Measurements from ENCODE around the gene ITSN1.

The ITSN1 gene

GRCh38 chr21:33650929-33651509 is 8.7 kb downstream of the ITSN1 start:
- TF ChIP-seq, protein P1, sequence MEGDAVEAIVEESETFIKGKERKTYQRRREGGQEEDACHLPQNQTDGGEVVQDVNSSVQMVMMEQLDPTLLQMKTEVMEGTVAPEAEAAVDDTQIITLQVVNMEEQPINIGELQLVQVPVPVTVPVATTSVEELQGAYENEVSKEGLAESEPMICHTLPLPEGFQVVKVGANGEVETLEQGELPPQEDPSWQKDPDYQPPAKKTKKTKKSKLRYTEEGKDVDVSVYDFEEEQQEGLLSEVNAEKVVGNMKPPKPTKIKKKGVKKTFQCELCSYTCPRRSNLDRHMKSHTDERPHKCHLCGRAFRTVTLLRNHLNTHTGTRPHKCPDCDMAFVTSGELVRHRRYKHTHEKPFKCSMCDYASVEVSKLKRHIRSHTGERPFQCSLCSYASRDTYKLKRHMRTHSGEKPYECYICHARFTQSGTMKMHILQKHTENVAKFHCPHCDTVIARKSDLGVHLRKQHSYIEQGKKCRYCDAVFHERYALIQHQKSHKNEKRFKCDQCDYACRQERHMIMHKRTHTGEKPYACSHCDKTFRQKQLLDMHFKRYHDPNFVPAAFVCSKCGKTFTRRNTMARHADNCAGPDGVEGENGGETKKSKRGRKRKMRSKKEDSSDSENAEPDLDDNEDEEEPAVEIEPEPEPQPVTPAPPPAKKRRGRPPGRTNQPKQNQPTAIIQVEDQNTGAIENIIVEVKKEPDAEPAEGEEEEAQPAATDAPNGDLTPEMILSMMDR (IDR thresholded peaks at IDR 0.05; ENCODE audit: borderline replicate concordance, control extremely low read depth, extremely low read depth, insufficient read depth, missing control alignments): no peak
- DNase-seq (ENCODE audit: low spot score): no peak
- in situ Hi-C loops (cut with MboI; ENCODE audit: low sequenced_read_pairs, unreplicated experiment): no loop called here

GRCh38 chr21:33651965-33652680 is 9.8 kb downstream of the ITSN1 start:
- in situ Hi-C loops (cut with MboI; ENCODE audit: low sequenced_read_pairs, unreplicated experiment): no loop called here
- DNase-seq (ENCODE audit: low spot score): no peak
- TF ChIP-seq, protein P1 (IDR thresholded peaks at IDR 0.05; ENCODE audit: borderline replicate concordance, control extremely low read depth, extremely low read depth, insufficient read depth, missing control alignments): no peak

DNA sequence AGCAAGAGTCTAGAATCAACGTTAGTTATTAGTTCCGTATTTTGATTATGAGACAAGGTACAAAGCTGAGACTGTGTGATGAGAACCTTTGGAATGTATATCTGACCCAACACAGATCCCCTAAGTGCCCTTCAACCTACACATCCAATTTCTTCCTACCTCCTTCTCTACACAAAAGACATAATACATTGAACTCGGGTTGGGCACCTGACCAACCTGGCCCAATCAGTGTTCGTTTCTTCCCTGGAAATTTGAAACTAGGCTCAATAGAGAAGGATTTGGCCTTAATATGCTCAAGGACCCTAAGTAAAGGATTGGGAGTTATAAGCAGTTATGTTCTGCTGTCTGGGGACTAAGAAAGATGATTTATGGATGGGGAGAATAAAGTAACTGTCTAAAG is 12.1 kb downstream of the ITSN1 start:
- DNase-seq (ENCODE audit: low spot score): no peak
- TF ChIP-seq, protein P1 (IDR thresholded peaks at IDR 0.05; ENCODE audit: borderline replicate concordance, control extremely low read depth, extremely low read depth, insufficient read depth, missing control alignments): no peak
- in situ Hi-C loops (cut with MboI; ENCODE audit: low sequenced_read_pairs, unreplicated experiment): no loop called here

DNA sequence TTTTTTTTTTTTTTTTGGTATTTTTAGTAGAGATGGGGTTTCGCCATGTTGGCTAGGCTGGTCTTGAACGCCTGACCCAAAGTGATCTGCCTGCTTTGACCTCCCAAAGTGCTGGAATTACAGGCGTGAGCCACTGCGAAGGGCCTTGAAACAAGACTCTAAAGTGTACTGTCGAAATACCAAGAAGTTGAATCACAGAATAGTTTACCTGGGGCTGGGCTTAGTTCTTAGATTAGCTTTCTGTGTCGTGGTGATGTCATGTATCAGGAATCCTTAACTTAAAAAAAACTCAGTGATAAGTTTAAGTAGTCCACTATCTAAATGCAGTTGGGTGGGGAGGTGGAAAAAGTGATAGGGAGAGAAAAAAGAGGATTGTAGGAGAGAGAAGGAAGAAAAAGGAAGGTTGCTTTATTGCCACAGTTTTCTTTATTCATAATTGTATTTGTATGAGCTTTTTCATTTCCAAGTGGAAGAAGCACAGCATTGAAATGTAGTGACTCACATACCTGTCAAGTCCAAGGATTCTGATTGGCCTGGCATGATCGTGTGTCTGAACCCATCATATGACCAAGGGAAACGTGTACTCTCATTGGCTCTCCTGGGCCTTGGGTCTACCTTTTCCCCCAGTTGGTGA is 13.4 kb downstream of the ITSN1 start:
- DNase-seq (ENCODE audit: low spot score): no peak
- TF ChIP-seq, protein P1 (IDR thresholded peaks at IDR 0.05; ENCODE audit: borderline replicate concordance, control extremely low read depth, extremely low read depth, insufficient read depth, missing control alignments): no peak
- in situ Hi-C loops (cut with MboI; ENCODE audit: low sequenced_read_pairs, unreplicated experiment): no loop called here

DNA sequence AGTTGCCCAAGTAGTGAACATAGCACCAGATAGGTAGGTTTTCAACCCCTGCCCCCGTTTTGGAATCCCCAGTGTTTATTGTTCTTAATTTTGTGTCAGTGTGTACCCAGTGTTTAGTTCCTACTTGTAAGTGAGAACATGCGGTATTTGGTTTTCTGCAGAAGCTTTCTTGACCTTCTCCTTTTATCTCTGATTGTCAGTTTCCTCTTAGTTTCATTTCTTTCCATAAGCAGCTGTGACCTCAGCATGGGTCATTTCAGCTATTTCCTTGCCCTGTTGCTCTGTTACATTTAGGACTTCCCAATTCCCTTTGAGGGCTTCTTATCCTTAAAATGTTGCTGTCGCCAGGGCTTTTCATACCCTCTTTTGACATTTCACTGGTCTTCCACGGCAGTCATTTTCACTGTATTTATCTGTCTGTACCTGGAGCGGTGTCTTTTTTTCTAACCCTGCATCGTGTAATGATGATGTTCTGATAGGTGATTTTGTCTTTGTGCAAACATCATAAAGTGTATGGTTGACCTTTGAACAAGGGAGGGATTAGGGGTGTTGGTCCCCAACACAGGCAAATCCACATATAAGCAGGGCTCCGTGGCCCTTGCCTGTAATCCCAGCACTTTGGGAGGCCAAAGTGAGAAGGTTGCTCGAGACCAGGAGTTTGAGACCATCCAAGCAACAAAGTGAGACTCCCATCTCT is 15.0 kb downstream of the ITSN1 start:
- DNase-seq (ENCODE audit: low spot score): no peak
- in situ Hi-C loops (cut with MboI; ENCODE audit: low sequenced_read_pairs, unreplicated experiment): no loop called here
- TF ChIP-seq, protein P1 (IDR thresholded peaks at IDR 0.05; ENCODE audit: borderline replicate concordance, control extremely low read depth, extremely low read depth, insufficient read depth, missing control alignments): no peak

DNA sequence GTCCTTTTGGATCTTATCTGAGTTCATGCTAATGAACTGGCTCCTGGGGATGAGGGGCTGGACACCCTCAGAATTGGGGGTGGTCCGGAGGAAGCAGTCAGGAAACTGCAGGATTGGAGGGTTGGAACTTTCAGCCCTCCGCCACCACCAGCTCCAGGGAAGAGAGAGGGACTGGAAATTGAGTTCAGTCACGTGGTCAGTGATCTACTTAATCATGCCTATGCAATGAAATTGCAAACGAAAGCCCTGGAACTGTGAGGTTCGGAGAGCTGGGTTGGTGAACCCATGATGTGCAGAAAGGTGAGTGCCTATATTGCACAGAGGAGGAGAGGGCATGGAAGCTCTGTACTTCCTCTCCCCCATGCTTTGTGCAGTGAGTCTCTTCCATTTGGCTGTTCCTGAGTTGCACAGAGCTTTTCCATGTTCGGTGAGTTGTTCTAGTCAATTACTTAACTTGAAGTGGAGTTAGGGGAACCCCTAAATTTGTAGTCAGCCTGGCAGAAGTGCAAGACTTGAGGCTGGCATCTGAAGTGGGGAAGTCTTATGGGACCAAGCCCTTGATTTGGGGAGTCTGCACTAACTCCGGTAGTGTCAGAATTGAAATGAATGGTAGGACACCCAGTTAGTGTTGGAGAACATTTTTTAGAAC is 16.7 kb downstream of the ITSN1 start:
- in situ Hi-C loops (cut with MboI; ENCODE audit: low sequenced_read_pairs, unreplicated experiment): no loop called here
- DNase-seq (ENCODE audit: low spot score): no peak
- TF ChIP-seq, protein P1 (IDR thresholded peaks at IDR 0.05; ENCODE audit: borderline replicate concordance, control extremely low read depth, extremely low read depth, insufficient read depth, missing control alignments): no peak

All from GM13976 (cell line).